ENCODE data around the gene IQCE. TPM values are rescaled to one million over a fixed set of nuclear protein-coding genes. Genes with fewer than 3 reads are reported as not detected.
"Not testable (repeated sequence)": the region's sequence is repeated elsewhere in the genome, so short reads cannot be mapped to it uniquely, and the experiment has no call there.

IQCE gene
- total RNA-seq, 1 experiment from 2014 or later: 16.7 TPM

DNA sequence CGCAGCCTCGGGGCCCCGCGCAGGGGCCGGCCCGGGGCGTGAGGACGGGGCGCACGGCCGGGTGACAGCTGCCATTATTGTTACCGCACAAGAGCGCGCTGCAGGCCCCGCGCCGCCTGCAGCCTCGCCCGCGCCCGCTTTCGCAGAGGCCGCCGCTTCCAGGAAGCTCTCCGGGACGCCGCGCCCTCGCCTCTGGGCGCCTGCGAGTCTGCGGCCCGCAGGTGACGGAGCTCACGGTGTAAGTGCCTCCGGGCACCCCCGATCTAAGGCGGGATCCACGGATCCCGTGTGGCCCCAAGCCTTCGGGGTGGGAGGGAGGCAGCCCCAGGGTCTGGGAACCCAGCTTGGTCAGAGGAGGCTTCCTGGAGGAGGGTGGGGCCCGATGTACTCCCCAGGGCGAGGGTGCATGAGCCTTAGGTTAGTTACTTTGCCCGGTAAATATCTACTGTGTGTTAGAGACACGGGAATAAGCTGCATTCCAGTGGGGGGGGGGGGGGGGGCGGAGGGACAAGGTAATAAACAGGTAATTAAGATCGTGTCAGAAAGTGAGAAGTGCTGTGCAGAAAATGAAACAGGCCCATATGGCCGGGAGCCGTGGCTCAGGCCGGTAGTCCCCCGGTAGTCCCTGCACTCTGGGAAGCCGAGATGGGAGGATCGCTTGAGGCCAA lies 638 bp downstream of the IQCE start:
- H3K4me1 Mint-ChIP-seq (ENCODE audit: insufficient read depth, unreplicated experiment): peaks cover 11% of the 10 kb centered on the region
- no peaks in the 10 kb centered on the region for H3K9me3 Mint-ChIP-seq (ENCODE audit: unreplicated experiment)
- peak overlapping the region; percentile 66 for H3K27ac Mint-ChIP-seq (ENCODE audit: low read depth, unreplicated experiment)
- BruUV-seq (replicated peaks): no TSS peak
- intact Hi-C loops (cut with micrococcal nuclease): loop anchor here (5.0 kb wide), 3 partner anchors 37 to 82 kb away; partner anchors contain the start of genes GRIFIN and TTYH3
- POLR2A ChIA-PET: interaction anchor here (0.6 to 2.6 kb wide), 11 partner anchors 13 to 198 kb away, joined by 3 to 15 read pairs (median 3); no protein-coding TSS in a partner anchor
- CTCF ChIA-PET: interaction anchor here (0.8 to 1.6 kb wide), 3 partner anchors 36 to 92 kb away, joined by 3 read pairs; no protein-coding TSS in a partner anchor
- no peaks in the 10 kb centered on the region for H3K27me3 Mint-ChIP-seq (ENCODE audit: insufficient read depth, unreplicated experiment)
- peak; percentile 9 for DNase-seq (ENCODE audit: unreplicated experiment)
- H3K4me3 Mint-ChIP-seq (ENCODE audit: unreplicated experiment): peak overlapping the region; percentile 71
- no peak for TF ChIP-seq CTCF (IDR thresholded peaks at IDR 0.05; ENCODE audit: unreplicated experiment)
- H3K36me3 Mint-ChIP-seq (ENCODE audit: insufficient read depth, unreplicated experiment): peaks cover 14% of the 10 kb centered on the region

- H3K4me3 Mint-ChIP-seq (ENCODE audit: unreplicated experiment); intact Hi-C loops (cut with micrococcal nuclease); H3K9me3 Mint-ChIP-seq (ENCODE audit: unreplicated experiment); H3K4me1 Mint-ChIP-seq (ENCODE audit: insufficient read depth, unreplicated experiment); H3K27ac Mint-ChIP-seq (ENCODE audit: low read depth, unreplicated experiment); H3K27me3 Mint-ChIP-seq (ENCODE audit: insufficient read depth, unreplicated experiment); BruUV-seq (replicated peaks); POLR2A ChIA-PET; DNase-seq (ENCODE audit: unreplicated experiment): not testable (repeated sequence)
- CTCF ChIA-PET: interaction anchor here (0.7 to 1.2 kb wide), 3 partner anchors 41 to 95 kb away, joined by 3 to 5 read pairs (median 3); no protein-coding TSS in a partner anchor
- H3K36me3 Mint-ChIP-seq (ENCODE audit: insufficient read depth, unreplicated experiment): peaks cover 14% of the 10 kb centered on the region
These were observed 5.2 kb downstream of the IQCE start for GRCh38 chr7:2563955-2564354.

- no peak overlapping the region for H3K27ac Mint-ChIP-seq (ENCODE audit: low read depth, unreplicated experiment)
- BruUV-seq (replicated peaks): no TSS peak
- no peaks in the 10 kb centered on the region for H3K27me3 Mint-ChIP-seq (ENCODE audit: insufficient read depth, unreplicated experiment)
- H3K9me3 Mint-ChIP-seq (ENCODE audit: unreplicated experiment): no peaks in the 10 kb centered on the region
- ChIA-PET CTCF (interaction anchor here (1.0 kb wide), 1 partner anchor 42 kb away, joined by 3 read pairs; no protein-coding TSS in a partner anchor), POLR2A (no interaction called here)
- intact Hi-C loops (cut with micrococcal nuclease): no loop called here
- no peak for DNase-seq (ENCODE audit: unreplicated experiment)
- no peak for TF ChIP-seq CTCF (IDR thresholded peaks at IDR 0.05; ENCODE audit: unreplicated experiment)
- peaks cover 17% of the 10 kb centered on the region for H3K36me3 Mint-ChIP-seq (ENCODE audit: insufficient read depth, unreplicated experiment)
- H3K4me3 Mint-ChIP-seq (ENCODE audit: unreplicated experiment): no peak overlapping the region
- peaks cover 2% of the 10 kb centered on the region for H3K4me1 Mint-ChIP-seq (ENCODE audit: insufficient read depth, unreplicated experiment)
These were observed 6.3 kb downstream of the IQCE start for GRCh38 chr7:2564970-2565540.

- CTCF ChIA-PET: interaction anchor here (0.6 to 1.0 kb wide), 3 partner anchors 33 to 88 kb away, joined by 3 to 5 read pairs (median 4); no protein-coding TSS in a partner anchor
These were observed 7.6 kb downstream of the IQCE start for GRCh38 chr7:2566348-2566889.

More at GRCh38 chr7:2566348-2566889, 7.6 kb downstream of the IQCE start:
- POLR2A ChIA-PET: interaction anchor here (0.9 kb wide), 1 partner anchor 42 kb away, joined by 4 read pairs; no protein-coding TSS in a partner anchor
- H3K4me3 Mint-ChIP-seq (ENCODE audit: unreplicated experiment): no peak overlapping the region
- no TSS peak for BruUV-seq (replicated peaks)
- no peaks in the 10 kb centered on the region for H3K27me3 Mint-ChIP-seq (ENCODE audit: insufficient read depth, unreplicated experiment)
- intact Hi-C loops (cut with micrococcal nuclease): no loop called here
- H3K36me3 Mint-ChIP-seq (ENCODE audit: insufficient read depth, unreplicated experiment): peaks cover 21% of the 10 kb centered on the region
- DNase-seq (ENCODE audit: unreplicated experiment): no peak
- TF ChIP-seq CTCF (IDR thresholded peaks at IDR 0.05; ENCODE audit: unreplicated experiment): no peak
- no peaks in the 10 kb centered on the region for H3K4me1 Mint-ChIP-seq (ENCODE audit: insufficient read depth, unreplicated experiment)
- H3K27ac Mint-ChIP-seq (ENCODE audit: low read depth, unreplicated experiment): no peak overlapping the region
- H3K9me3 Mint-ChIP-seq (ENCODE audit: unreplicated experiment): no peaks in the 10 kb centered on the region
